Osteoblast (primary cell): ENCODE results near the gene ABHD12. TPM values are rescaled to one million over a fixed set of nuclear protein-coding genes. Genes with fewer than 3 reads are reported as not detected.

Experiments
- DNase-seq: peaks from one replicate; pipeline ENCODE4 v3.0.0; 2011; ENCODE audit warnings: low spot score, mixed read lengths; ENCODE audit not compliant: insufficient read length; ENCODE audit errors: missing footprints
- H2AFZ ChIP-seq: 2 replicates; pipeline ENCODE4 v1.6.0; 2011; ENCODE audit warnings: mild to moderate bottlenecking, low read length
- H3K27ac ChIP-seq: 2 replicates; pipeline ENCODE4 v1.5.1; 2011; ENCODE audit warnings: mild to moderate bottlenecking, low read depth, low read length, moderate library complexity
- H3K27me3 ChIP-seq: 2 replicates; pipeline ENCODE4 v1.6.0; 2012; ENCODE audit warnings: mild to moderate bottlenecking, control low read depth, inconsistent platforms, low read length, moderate library complexity; ENCODE audit not compliant: insufficient read depth
- H3K36me3 ChIP-seq: 2 replicates; pipeline ENCODE4 v1.5.1; 2011; ENCODE audit warnings: mild to moderate bottlenecking, low read length, control low read depth, moderate library complexity; ENCODE audit not compliant: insufficient read depth
- H3K4me1 ChIP-seq: 2 replicates; pipeline ENCODE4 v1.5.1; 2011; ENCODE audit warnings: mild to moderate bottlenecking, low read length, control low read depth, moderate library complexity; ENCODE audit not compliant: insufficient read depth
- H3K4me2 ChIP-seq: 2 replicates; pipeline ENCODE4 v1.6.0; 2011; ENCODE audit warnings: mild to moderate bottlenecking, low read length; ENCODE audit not compliant: insufficient read depth
- H3K4me3 ChIP-seq: fragments of 200-600 bp; sonication (generic); 3 replicates; pipeline ENCODE4 v1.5.1; 2012; ENCODE audit warnings: mild to moderate bottlenecking, low read length, inconsistent platforms; ENCODE audit not compliant: insufficient read depth
- H3K79me2 ChIP-seq: 2 replicates; pipeline ENCODE4 v1.6.0; 2012; ENCODE audit warnings: mild to moderate bottlenecking, low read length, control low read depth, inconsistent platforms; ENCODE audit not compliant: insufficient read depth
- H3K9me3 ChIP-seq: 2 replicates; pipeline ENCODE4 v1.5.1; 2011; ENCODE audit warnings: low read depth, low read length, control low read depth
- H4K20me1 ChIP-seq: 2 replicates; pipeline ENCODE4 v1.6.0; 2012; ENCODE audit warnings: mild to moderate bottlenecking, low read length, control low read depth; ENCODE audit not compliant: insufficient read depth
- total RNA-seq: library from RNA; depleted of rRNA; stranded (reverse); fragments of >200 nt; gene quantifications from 2 replicates; pipeline ENCODE4 v1.2.3, GENCODE V29; 2012
- TF ChIP-seq, protein P1 (sequence below): IDR thresholded peaks from 2 replicates; pipeline ENCODE4 v1.5.1; 2011; ENCODE audit warnings: mild to moderate bottlenecking, low read depth, low read length, moderate library complexity; ENCODE audit errors: extremely low read depth

Gene ABHD12
- total RNA-seq, 1 donor = 29.7 TPM

DNA sequence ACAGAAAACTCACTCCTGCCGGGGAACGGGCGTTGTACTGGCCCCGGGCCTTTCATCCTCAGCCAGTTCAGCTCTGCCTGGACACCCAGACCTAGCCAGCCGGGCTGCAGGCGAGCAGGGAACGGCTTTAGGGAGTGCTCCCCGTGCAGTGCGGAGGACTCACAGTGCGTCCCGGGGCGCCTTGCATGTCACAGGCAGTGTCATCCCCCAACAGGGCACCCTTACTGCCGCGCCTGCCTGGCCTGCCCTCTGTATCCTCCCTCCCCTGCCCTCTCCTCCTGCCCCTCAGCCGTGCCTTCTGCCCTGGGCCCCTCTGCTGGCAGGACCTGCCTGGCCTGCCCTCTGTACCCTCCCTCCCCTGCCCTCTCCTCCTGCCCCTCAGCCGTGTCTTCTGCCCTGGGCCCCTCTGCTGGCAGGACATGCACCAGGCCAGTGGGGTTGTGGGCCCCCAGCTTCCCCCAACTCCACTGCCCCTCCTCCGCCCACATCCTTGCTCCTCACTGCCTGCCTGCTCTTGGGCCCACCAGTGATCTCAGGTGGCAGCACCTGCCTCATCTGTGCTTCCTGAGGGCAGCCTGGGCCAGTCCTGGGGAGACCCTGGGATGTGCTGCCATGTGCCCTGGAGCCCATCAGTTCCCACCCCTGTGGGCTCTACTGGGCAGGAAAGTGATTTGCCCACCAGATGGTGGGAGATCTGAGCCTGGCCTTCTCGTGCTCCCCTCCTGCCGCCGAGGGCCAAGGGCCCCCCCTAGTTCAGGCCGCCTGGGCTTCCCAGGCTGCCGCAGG, 99.8 kb downstream of the ABHD12 start:
- H2AFZ ChIP-seq = no peak overlapping the region
- H3K27me3 ChIP-seq = no peaks in the 10 kb centered on the region
- TF ChIP-seq, protein P1, sequence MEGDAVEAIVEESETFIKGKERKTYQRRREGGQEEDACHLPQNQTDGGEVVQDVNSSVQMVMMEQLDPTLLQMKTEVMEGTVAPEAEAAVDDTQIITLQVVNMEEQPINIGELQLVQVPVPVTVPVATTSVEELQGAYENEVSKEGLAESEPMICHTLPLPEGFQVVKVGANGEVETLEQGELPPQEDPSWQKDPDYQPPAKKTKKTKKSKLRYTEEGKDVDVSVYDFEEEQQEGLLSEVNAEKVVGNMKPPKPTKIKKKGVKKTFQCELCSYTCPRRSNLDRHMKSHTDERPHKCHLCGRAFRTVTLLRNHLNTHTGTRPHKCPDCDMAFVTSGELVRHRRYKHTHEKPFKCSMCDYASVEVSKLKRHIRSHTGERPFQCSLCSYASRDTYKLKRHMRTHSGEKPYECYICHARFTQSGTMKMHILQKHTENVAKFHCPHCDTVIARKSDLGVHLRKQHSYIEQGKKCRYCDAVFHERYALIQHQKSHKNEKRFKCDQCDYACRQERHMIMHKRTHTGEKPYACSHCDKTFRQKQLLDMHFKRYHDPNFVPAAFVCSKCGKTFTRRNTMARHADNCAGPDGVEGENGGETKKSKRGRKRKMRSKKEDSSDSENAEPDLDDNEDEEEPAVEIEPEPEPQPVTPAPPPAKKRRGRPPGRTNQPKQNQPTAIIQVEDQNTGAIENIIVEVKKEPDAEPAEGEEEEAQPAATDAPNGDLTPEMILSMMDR = no peak
- DNase-seq = peak; percentile 58
- no peaks in the 10 kb centered on the region for H3K4me1 ChIP-seq
- H3K9me3 ChIP-seq = no peaks in the 10 kb centered on the region
- H3K79me2 ChIP-seq = peaks cover under 1% of the 10 kb centered on the region
- H4K20me1 ChIP-seq = peaks cover 3% of the 10 kb centered on the region
- H3K4me3 ChIP-seq = no peak overlapping the region
- no peak overlapping the region for H3K4me2 ChIP-seq
- H3K36me3 ChIP-seq = peaks cover 69% of the 10 kb centered on the region
- H3K27ac ChIP-seq = no peak overlapping the region

DNA sequence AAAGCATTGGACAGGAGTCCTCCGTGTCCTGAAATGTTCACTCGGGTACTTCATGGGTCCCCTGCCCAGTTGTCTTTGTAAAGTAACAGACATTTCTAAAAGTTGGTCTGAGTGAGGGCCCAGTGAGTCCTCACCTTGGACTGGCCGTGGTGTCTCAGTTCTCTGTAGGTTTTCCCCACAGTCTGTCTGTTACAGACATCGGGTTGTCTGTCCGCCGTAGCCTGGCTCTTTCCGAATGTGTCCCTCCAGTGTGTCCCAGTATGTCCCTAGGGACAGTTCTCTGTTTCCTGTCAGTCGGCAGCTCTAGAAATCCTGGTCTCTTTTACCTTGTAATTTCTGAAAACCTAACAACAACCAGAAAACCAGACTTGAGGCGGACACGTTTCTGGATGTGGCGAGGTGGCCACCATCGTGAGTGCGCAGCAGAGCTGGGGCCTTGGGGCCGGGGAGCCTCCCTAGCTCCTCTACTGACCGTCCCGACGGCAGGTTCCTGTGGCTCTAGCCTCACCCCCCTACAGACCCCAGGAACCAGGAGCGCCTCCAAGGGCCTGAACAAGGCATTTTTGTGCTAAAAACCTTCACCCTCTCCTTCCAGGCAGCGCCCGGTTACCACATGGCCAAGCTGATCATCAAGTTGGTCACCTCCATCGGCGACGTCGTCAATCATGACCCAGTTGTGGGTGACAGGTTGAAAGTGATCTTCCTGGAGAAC, 100.6 kb downstream of the ABHD12 start:
- TF ChIP-seq, protein P1 = no peak
- Histone ChIP-seq H2AFZ (no peak overlapping the region), H3K27me3 (no peaks in the 10 kb centered on the region), H3K27ac (no peak overlapping the region), H3K4me2 (no peak overlapping the region), H3K4me1 (no peaks in the 10 kb centered on the region), H3K36me3 (peaks cover 71% of the 10 kb centered on the region), H3K79me2 (peaks cover 3% of the 10 kb centered on the region), H3K9me3 (no peaks in the 10 kb centered on the region), H3K4me3 (no peak overlapping the region), H4K20me1 (peaks cover 3% of the 10 kb centered on the region)
- DNase-seq = peak; percentile 66

GRCh38 chr20:25288291-25289181, 102.1 kb downstream of the ABHD12 start:
- TF ChIP-seq, protein P1 = no peak
- H4K20me1 ChIP-seq = peaks cover 3% of the 10 kb centered on the region

More at GRCh38 chr20:25288291-25289181, 102.1 kb downstream of the ABHD12 start:
- Histone ChIP-seq H3K27ac (no peak overlapping the region), H3K4me3 (no peak overlapping the region), H2AFZ (no peak overlapping the region), H3K79me2 (peaks cover 3% of the 10 kb centered on the region), H3K36me3 (peaks cover 86% of the 10 kb centered on the region), H3K27me3 (no peaks in the 10 kb centered on the region), H3K4me1 (no peaks in the 10 kb centered on the region), H3K4me2 (no peak overlapping the region), H3K9me3 (no peaks in the 10 kb centered on the region)
- DNase-seq = peak; percentile 71
